GM18505 (cell line): ENCODE results near the gene OR52J3.
"Not testable (repeated sequence)": the region's sequence is repeated elsewhere in the genome, so short reads cannot be mapped to it uniquely, and the experiment has no call there.

Source experiments
- ATAC-seq: cut with Tn5 transposase; IDR thresholded peaks from one replicate; pipeline ENCODE4 v1.9.1; 2021; ENCODE audit not compliant: unreplicated experiment
- POLR2A ChIP-seq: IDR thresholded peaks from 4 replicates; pipeline ENCODE4 v1.6.1; 2011; ENCODE audit warnings: borderline replicate concordance; ENCODE audit not compliant: insufficient read depth, insufficient read length; ENCODE audit errors: extremely low read depth

Gene OR52J3

DNA sequence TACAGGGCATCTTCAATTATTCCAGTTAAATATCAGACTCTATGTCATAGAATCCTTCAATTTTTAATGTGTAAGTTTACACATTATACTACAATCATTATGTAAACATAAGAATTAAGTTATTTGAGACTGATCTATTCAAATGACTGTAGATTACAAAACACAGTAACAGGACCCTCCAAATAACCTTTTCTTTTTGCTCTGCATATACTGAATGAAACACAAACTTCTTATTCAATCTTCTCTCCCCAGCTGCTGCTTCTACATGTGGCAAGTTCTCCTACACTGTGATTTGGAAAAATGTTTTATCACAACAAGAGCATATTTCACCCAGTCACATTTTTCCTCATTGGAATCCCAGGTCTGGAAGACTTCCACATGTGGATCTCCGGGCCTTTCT, at the start of gene OR52J3:
Gene OR52J3 (plus strand): TSS at position 301 of the 400 bp plus-strand sequence. CDS start 0 bp downstream, at position 301.
- no peak for ATAC-seq
- no peak for TF ChIP-seq POLR2A

- no peak for ATAC-seq
These were observed 41.7 kb upstream of the OR52J3 start for GRCh38 chr11:5004424-5005274.

DNA sequence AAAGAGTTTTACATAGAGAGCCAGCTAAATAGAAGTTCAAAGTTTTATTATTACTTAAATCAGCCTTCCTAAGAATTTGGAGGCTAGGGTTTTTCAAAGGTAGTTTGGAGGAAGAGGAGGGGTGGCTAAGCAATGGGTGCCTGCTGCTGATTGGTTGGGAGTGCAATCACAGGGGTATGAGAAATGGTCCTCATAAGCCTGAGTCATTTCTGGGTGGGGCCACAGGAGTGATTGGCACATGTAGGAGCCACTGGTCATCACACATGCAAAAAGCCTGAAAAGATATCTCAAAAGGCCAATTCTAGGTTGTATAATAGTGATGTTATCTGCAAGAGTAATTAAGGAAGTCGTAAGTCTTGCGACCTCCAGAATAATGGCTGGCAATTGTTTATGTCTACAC, 38.8 kb upstream of the OR52J3 start:
- TF ChIP-seq POLR2A: no peak
- no peak for ATAC-seq

More at GRCh38 chr11:5004424-5005274, 41.7 kb upstream of the OR52J3 start:
- no peak for TF ChIP-seq POLR2A

GRCh38 chr11:5011254-5011653, 35.1 kb upstream of the OR52J3 start:
- no peak for TF ChIP-seq POLR2A
- no peak for ATAC-seq

DNA sequence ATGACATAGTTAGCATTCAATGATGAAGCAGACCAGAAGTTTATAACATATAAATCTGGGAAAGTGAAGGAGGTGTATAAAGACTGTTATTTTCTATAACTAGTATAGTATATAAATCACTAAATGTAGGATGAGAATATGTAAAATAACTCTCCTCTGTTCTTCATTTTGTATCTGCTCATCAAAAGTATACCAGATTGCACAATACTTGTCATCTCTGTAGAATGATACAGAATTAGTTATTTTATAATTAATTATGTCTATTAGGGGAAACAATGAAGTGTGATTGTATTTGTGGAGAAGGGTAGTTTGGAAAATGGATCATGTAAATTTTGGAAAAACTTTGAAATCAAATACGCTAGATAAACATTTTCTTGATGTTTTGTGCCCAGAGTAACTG, 33.3 kb upstream of the OR52J3 start:
- TF ChIP-seq POLR2A: no peak
- no peak for ATAC-seq

GRCh38 chr11:5021996-5022395, 24.3 kb upstream of the OR52J3 start:
- TF ChIP-seq POLR2A: no peak
- ATAC-seq: no peak

DNA sequence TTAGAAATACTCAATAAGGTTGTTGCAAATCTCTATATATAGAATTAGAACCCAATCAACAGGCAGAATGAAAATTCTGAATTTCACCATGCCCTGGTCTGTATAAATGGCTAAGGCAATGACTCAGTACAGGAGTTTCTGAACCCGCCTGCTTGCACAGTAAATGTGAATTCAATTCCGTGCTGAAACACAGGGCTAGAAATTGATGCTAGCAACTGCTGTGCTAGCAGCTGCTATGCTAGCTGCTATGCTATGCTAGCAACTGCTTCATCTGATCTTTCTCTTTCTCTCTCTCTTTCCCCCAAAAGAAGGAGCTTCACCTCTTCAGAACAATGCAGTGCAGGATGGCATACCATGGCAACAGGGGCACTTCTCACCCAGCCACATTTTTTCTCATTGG, 9.7 kb upstream of the OR52J3 start:
- no peak for ATAC-seq
- no peak for TF ChIP-seq POLR2A

- ATAC-seq: no peak
- TF ChIP-seq POLR2A: no peak
These were observed 8.4 kb upstream of the OR52J3 start for GRCh38 chr11:5037926-5038325.

DNA sequence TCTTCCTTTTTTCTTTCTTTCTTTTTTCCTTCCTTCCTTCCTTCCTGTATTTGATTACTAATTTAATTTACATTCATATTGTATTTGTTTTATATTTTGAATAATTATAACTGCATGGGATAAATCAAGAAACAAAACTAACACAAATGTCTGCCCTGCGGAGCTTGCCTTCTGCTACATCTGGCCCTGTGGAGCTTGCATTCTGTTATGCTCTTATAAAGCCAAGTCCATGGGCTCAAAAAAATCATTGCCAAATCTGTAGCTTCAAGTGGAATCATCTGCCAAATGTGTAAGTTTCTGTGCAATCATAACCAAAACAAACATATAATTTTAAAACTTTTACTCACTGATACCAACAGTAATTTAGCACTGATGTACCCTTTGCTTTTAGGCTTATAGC, 8.0 kb upstream of the OR52J3 start:
- TF ChIP-seq POLR2A: no peak
- ATAC-seq: no peak

DNA sequence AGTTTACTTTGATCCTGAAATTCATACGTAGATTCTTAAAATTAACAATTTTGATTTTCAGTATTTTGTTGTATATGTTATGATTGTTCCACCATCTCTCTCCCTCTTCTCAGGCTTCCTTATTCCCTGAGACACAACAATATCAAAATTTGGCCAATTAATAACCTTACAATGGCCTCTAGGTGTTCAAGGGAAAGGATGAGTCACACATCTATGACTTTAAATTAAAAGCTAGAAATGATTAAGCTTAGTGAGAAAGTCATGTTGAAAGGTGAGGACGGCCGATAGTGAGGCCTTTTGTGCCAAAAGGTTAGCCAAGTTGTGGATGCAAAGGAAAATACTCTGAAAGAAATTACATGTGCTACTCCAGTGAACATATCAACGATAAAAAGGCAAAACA, 5.5 kb upstream of the OR52J3 start:
- TF ChIP-seq POLR2A: no peak
- ATAC-seq: no peak

DNA sequence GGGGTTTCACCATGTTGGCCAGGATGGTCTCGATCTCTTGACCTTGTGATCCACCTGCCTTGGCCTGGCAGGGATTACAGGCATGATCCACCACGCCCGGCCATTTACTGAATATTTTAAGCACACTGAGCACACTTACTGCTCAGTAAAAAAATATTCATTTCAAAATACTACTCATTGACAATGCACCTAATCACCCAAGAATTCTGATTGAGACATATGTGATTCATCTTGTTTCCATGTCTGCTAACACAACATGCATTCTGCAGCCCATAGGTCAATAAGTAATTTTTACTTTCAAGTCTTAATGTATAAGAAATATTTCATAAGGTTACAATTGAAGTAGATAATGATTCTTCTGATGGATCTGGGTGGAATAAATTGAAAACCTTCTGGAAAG, 4.2 kb upstream of the OR52J3 start:
- ATAC-seq: no peak
- no peak for TF ChIP-seq POLR2A

GRCh38 chr11:5043380-5043779, 2.9 kb upstream of the OR52J3 start:
- ATAC-seq: no peak
- TF ChIP-seq POLR2A: no peak

GRCh38 chr11:5046754-5047330, 516 bp downstream of the OR52J3 start:
- no peak for ATAC-seq

GRCh38 chr11:5058679-5059078, 12.4 kb downstream of the OR52J3 start:
- not testable (repeated sequence) for ATAC-seq

More at GRCh38 chr11:5046754-5047330, 516 bp downstream of the OR52J3 start:
- TF ChIP-seq POLR2A: no peak
